Activated CD4-positive, alpha-beta T cell treated with anti-CD3 and anti-CD28 coated beads, Interleukin-10, Interleukin-2, amounts not matched to agents 100 ng/mL and 50 ng/mL, durations not matched to agents 16 hours and 8 hours (primary cell): Measurements from ENCODE around the gene IL22RA2.
"Not testable (repeated sequence)": the region's sequence is repeated elsewhere in the genome, so short reads cannot be mapped to it uniquely, and the experiment has no call there.

Experiments
- DNase-seq: peaks from one replicate; pipeline ENCODE4 v3.0.0-alpha.2; 2020

The IL22RA2 gene, protein sequence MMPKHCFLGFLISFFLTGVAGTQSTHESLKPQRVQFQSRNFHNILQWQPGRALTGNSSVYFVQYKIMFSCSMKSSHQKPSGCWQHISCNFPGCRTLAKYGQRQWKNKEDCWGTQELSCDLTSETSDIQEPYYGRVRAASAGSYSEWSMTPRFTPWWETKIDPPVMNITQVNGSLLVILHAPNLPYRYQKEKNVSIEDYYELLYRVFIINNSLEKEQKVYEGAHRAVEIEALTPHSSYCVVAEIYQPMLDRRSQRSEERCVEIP

DNA sequence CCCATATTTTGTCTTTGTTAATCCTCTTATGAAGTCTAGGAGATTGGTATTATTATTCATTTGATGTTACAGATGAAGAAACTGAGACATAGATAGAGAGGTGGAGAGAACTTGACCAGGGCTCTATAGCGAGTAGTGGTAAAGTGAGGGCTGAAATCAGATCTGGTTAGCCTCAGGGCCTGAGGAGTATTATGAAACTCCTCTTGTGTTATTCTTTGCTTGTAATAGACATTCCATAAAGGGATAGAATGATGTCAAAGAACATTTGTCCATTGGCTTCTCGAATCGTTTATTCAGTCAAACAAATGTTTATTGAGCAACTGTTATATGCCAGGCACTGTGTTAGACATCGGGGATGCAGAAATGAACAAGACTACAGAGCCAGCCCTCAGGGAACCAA lies at the start of gene IL22RA2:
Gene IL22RA2, minus strand, starts transcription at position 144 of the 400 bp plus-strand sequence. CDS start 11,895 bp downstream, outside the sequence.
- no peak for DNase-seq

DNA sequence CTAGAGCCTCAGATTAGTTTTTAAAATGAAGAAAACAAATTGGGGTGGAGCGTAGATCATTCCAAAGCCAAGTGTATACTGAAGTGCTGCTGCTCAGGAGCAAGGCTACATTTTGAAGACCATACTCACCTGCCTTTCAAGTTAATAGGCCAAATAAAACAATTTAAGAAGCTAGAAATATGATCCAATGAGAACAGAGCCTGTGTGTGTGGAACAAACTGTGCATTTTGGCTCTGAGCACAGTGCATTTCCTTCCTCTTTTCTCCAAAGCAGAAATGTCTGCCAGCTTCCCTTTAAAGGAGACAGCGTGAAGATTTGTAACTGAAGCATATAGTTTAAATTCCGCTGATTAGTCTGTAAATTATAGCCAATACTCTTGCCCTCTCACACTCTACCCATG lies 48.9 kb upstream of the IL22RA2 start:
- DNase-seq, result no peak

DNA sequence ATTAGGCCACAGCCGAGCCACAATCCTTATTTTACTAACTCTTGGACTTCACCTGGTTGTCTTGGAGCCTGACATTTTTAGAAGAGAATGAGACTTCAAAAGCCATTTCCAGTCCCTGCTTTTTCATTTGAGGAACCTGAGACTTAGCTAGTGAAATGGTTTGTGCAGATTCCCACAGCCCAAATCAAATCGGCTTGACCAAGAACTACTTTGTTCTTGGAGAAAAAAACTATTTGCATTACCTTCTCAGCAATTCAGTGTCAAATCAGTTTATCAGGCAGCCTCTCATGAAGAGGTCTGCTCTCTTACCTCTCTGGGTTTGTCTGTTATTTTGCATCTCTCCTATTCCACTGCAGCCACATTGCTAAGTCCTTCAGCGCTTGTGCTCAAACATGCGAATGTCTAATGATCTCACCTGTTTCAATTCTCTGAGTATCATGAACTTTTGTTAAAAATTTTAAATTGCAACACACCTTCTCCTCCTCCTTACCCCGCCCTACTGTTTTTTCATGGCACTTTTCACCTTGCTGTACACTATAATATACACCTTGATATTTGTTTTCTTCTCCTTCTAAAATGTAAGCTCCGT lies 46.3 kb upstream of the IL22RA2 start:
- DNase-seq, result no peak

GRCh38 chr6:137218917-137219663 lies 45.6 kb upstream of the IL22RA2 start, which contains the start of gene IFNGR1:
Gene IFNGR1 (minus strand): TSS chr6:137219385. CDS start chr6:137219327, 58 bp downstream.
- peak; percentile 97 for DNase-seq

GRCh38 chr6:137218473-137218916 lies 45.1 kb upstream of the IL22RA2 start:
- peak; percentile 62 for DNase-seq

- peak; percentile 22 for DNase-seq
Observed at GRCh38 chr6:137217801-137218472, 44.5 kb upstream of the IL22RA2 start.

- DNase-seq, result no peak
Observed at GRCh38 chr6:137216875-137217553, 43.6 kb upstream of the IL22RA2 start.

GRCh38 chr6:137216106-137216505 lies 42.7 kb upstream of the IL22RA2 start:
- no peak for DNase-seq

- not testable (repeated sequence) for DNase-seq
Observed at GRCh38 chr6:137215630-137216029, 42.2 kb upstream of the IL22RA2 start.

- no peak for DNase-seq
Observed at GRCh38 chr6:137214931-137215330, 41.5 kb upstream of the IL22RA2 start.

- no peak for DNase-seq
Observed at GRCh38 chr6:137213813-137214212, 40.4 kb upstream of the IL22RA2 start.

GRCh38 chr6:137213331-137213740 lies 39.9 kb upstream of the IL22RA2 start:
- DNase-seq, result no peak

DNA sequence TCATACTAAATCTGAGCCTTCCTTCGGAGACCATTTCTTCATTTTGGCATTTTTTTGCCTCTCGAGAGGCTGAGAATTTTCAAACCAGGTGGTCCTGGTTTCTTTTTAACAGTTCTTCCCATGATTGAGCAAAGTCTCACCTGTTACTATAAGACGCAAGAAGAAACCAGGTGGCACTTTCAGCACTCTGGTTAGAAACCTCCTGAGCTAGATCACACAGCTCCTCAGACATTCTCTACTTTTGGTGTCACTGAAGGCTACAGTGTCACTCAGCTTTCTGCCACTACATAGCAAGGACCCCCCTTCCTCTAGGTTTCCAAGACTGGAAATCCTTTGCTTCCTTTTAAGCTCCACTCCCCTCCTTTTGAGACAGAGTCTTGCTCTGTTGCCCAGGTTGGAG lies 38.5 kb upstream of the IL22RA2 start:
- DNase-seq, result no peak

DNA sequence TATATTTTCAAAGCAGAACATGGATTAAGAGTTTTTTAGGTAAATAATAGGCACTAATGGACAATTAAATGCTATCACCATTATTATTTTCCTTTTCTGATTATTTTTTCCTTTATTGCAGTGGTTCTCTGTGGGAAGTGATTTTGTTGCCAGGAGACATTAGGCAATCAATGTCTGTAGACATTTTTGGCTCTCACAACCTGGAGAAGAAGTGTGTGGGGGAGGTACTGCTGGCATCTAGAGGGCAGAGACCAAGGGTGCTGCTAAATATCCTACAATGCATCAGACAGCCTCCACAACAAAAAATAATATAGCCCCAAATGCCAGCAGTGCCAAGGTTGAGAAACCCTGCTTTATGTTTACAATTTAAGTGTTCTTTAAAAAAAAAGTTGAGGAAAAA lies 37.5 kb upstream of the IL22RA2 start:
- no peak for DNase-seq

DNA sequence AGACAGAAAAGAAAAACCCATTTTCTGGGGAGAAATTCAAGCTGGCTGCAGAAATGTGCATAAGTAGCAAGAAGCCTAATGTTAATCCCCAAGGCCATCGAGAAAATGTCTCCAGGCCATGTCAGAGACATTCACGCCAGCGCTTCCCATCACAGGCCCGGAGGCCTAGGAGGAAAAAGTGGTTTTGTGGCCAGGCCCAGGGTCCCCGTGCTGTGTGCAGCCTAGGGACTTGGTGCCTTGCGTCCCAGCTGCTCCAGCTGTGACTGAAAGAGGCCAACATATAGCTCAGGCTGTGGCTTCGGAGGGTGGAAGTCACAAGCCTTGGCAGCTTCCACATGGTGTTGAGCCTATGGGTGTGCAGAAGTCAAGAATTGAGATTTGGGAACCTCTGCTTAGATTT lies 34.8 kb upstream of the IL22RA2 start:
- no peak for DNase-seq

- DNase-seq, result not testable (repeated sequence)
Observed at GRCh38 chr6:137207457-137207856, 34.0 kb upstream of the IL22RA2 start.

DNA sequence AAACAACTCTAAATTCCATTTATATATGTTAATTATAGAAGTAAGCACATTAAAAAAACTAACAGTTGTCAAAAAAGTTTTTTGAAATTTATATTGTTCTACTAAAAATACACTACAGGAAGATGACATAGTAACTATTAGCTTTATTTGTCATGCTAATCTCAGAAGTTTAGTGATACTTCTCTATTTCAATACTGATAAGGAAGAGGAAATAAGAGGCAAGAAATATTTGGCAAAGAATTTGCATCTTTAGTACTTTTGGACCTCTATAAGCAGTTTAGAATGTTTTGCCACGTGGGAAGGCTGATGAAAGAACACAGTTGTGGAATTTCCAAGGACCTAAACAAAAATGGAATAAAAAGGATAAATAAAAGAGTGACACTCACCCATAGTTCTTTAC lies 33.1 kb upstream of the IL22RA2 start:
- DNase-seq, result no peak

- DNase-seq, result no peak
Observed at GRCh38 chr6:137203256-137203655, 29.8 kb upstream of the IL22RA2 start.

DNA sequence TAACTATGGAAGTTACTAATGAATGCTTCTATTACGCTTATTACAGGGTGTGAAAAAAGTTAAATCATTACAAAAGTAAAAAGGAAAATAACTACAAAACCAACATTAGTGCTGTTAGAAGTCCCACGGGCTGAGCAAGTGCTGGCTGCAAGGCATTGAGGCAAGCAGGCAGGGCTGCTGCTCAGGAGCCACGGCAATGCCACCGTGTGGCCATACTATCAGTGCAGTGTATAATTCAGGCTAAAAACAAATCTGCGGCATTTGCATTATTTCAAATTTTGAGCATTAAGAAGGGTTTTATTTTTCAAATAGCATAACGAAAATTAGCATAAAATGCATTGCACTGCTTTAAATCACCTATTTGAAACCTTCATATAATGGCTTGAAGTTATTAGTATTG lies 28.6 kb upstream of the IL22RA2 start:
- DNase-seq, result no peak

DNA sequence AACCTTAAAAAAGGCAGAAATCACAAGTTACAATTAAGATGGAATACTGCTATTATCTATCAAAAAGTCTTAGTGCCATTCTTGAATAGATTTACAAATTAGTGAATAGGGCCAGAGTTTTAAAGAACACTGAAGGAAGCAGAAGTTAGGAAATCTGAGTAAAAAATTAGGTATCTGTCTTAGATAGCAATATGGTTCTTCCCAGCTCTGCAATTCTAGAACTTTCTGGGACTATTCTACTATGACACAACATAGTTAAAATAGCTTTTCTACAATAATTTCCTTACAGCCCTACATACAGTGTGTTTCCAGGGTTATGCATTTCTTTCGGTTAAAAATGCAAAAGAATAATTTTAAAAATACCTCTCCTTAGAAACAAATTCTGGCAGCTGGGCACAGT lies 27.6 kb upstream of the IL22RA2 start:
- no peak for DNase-seq

- no peak for DNase-seq
Observed at GRCh38 chr6:137200288-137200687, 26.8 kb upstream of the IL22RA2 start.
